ENCODE measurements around the gene LRP2.
"Not testable (repeated sequence)": the region's sequence is repeated elsewhere in the genome, so short reads cannot be mapped to it uniquely, and the experiment has no call there.

The LRP2 gene

DNA sequence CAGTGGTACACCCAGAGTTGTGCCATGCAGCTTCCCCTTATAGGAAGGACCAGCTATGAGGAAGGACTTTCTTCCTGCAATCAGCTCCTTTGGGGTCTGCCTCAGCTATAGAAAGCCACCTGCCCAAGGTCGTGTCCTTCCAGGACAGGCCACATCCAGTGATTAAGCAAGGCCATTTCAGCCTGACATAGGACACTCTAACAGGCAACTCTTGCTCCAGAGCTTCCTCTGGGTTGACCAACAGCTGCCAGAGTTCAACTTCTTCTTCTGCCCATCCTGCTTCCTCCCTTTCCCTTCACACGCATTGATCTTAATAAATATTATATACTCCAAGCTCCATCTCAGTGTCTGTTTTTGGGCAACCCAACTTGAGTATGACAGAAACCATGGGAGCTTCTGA is 12.8 kb downstream of the LRP2 start:
- no peak for DNase-seq (ENCODE audit: low read depth, low spot score)
- H3K27ac ChIP-seq, result no peak overlapping the region

DNA sequence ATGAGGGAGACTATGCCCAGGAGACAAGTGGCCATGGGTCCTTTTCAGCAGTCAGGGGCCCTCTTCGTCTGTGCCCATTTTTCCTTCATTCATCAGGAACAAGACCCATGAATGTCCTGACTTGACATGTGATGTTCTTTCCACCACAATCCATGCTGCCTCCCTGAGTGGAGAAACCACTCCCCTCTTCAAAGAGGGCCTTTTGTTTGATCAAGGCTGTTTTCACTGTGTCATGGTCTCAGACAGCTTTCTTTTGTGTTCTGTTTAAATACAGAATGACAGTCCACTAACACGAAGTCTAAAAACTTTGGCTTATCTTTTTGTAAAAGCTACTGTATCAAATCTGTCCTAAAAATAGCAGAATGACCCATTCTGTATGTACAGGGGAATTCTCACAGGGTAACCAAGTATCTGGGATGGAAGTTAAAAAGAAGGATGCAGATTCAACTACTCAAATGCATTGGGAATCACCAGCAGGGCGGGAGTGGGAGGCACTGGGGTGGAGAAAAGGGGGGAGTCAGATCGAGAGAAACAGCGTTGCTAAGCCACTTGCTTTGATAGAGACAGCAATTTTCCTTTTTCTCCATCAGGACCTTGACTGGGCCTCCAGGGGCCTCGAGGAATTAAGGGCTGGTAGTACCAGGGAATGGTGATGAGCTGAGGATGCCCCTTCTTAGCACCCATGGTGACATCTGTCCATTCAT is 13.9 kb downstream of the LRP2 start:
- H3K27ac ChIP-seq, result no peak overlapping the region
- no peak for DNase-seq (ENCODE audit: low read depth, low spot score)

GRCh38 chr2:169345486-169346437 is 16.6 kb downstream of the LRP2 start:
- no peak for DNase-seq (ENCODE audit: low read depth, low spot score)
- H3K27ac ChIP-seq, result no peak overlapping the region

DNA sequence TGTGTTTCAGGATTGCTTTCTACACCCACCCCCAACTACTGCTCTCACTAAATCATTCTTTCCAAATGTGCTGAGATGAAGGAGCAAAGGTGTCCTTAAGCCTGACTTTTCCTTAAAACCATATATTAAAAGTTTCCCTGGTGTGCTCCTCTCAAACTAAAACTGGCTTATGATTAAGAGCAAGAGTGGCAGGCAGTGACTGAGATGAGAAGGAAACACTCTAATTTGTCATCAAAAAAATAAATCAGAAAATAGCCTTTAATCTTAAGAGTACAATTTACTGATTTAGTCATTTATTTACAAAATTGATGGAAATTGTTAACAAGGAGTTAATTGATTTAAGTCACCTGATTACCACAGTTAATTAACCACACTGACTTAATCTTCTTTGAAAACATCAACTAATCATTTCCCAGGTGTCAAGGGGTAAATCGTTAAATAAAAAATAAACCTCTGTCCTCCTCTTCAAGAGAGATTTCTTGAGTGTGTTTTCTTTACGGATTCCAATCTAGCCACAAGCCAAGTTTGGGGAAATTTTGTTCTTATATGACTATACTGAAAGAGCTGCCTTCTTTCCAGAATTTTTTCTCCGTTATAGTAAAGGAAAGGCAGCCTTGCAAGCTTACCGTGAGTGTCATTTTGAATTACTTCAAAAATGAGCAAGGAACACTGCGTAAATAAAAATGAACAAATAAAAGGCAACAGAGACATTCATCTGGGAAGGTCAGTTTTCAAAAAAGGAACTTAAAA is 17.4 kb downstream of the LRP2 start:
- no peak for DNase-seq (ENCODE audit: low read depth, low spot score)
- H3K27ac ChIP-seq, result no peak overlapping the region

GRCh38 chr2:169343202-169343601 is 19.1 kb downstream of the LRP2 start:
- no peak overlapping the region for H3K27ac ChIP-seq
- DNase-seq (ENCODE audit: low read depth, low spot score), result no peak

- H3K27ac ChIP-seq, result no peak overlapping the region
- DNase-seq (ENCODE audit: low read depth, low spot score), result no peak
Observed at GRCh38 chr2:169339657-169340056, 22.7 kb downstream of the LRP2 start.

GRCh38 chr2:169336695-169337094 is 25.6 kb downstream of the LRP2 start:
- DNase-seq (ENCODE audit: low read depth, low spot score), result no peak
- no peak overlapping the region for H3K27ac ChIP-seq

DNA sequence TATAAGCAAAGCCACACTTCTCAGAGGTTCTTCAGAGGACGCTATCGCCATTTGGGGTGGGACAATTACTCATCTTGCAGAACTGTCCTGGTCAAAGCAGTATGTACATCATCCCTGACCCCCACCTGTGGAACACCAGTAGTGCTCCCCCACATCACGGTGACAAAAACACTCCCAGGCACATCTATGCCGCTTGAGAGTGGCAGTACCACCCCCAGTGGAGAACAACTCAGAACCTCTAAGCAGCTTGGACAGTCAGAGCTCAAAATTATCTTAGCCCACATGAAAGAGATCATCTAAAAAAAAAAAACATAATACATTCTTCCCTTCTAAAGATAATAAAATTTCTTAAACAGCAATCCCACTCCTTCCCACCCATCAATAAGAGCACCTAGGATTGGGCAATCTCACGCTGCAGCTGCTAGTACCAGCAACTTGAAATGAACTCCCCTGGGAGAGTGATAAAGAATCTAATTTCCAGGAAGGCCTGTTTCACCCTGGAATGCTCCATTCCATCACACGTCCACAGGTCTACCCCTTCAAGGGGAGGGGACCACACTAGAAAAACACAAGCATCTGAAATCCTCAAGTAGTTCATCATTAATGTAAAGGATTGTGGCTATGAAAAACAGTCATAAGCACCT is 31.7 kb downstream of the LRP2 start:
- DNase-seq (ENCODE audit: low read depth, low spot score), result no peak
- no peak overlapping the region for H3K27ac ChIP-seq

DNA sequence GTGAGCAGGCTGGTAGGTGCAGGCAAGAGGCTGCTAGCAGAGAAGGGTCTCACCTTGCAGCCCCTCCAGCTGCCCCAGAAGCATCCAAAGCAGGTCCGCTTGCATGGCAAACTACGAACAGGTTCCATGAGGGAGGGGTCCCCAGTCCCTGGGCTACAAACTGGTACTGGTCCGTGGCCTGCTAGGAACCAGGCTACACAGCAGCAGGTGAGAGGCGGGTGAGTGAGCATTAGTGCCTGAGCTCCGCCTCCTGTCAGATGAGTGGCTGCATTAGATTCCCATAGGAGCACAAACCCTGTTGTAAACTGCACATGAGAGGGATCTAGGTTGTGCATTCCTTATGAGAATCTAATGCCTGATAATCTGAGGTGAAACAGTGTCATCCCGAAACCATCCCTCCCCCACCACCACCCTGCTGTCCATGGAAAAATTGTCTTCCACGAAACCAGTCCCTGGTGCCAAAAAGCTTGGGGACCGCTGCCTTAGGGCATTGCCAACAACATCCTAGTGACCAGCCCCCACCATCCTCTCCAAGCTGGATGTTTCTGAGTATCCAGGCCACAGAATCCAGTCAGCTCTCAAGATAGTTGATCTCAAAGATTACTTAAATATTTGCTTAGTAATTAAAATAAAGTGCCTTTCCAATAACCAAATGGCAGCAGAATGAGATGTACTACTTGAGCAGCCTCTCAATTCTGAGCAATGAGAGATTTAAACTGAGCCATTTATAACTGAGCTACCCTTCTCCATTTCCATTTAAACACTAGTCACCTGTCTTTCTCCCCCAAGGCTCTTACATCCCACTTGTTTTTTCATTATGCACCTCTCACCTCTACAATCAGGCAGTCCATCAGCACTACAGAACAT is 32.4 kb downstream of the LRP2 start:
- no peak overlapping the region for H3K27ac ChIP-seq
- DNase-seq (ENCODE audit: low read depth, low spot score), result no peak

DNA sequence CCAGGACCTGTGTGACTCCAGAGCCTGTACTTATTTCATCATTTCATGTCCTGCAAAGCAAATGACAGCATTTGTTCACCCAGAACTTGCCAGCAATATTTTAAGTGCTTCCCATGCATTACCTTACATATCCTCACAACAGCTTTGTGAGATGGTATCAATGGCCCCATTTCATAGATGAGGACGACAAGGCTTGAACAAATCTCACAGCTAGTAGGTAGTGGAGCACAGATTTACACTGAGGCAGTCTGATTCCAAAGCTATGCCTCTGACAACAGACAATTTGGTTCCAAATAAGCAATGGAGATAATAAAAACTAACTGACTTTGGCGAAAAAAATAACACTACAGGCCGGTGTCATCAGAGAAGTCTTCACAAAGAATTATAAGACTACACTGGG is 33.5 kb downstream of the LRP2 start:
- no peak for DNase-seq (ENCODE audit: low read depth, low spot score)
- no peak overlapping the region for H3K27ac ChIP-seq

DNA sequence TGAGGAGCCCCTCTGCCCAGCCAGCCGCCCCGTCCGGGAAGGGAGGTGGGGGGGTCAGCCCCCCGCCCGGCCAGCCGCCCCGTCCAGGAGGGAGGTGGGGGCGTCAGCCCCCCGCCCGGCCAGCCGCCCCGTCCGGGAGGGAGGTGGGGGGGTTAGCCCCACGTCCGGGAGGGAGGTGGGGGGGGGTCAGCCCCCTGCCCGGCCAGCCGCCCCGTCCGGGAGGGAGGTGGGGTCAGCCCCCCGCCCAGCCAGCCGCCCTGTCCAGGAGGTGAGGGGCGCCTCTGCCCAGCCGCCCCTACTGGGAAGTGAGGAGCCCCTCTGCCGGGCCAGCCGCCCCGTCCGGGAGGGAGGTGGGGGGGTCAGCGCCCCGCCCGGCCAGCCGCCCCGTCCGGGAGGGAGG is 34.5 kb downstream of the LRP2 start:
- not testable (repeated sequence) for DNase-seq (ENCODE audit: low read depth, low spot score)

DNA sequence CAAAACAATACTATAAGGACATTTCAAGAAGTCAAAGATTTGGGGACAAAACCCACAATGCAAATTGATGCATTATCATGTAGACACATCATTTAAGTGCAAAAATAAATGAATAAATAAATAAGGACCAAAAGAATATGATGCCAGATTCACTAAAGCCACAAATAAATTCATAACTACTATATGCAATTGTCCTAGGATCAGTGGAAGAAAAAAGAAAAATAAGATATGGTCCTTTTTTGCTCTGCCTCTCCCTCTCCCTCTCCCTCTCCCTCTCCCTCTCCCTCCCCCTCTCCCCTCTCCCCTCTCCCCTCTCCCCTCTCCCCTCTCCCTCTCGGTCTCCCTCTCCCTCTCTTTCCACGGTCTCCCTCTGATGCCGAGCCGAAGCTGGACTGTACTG is 36.4 kb downstream of the LRP2 start:
- DNase-seq (ENCODE audit: low read depth, low spot score); H3K27ac ChIP-seq: not testable (repeated sequence)

More for the DNA sequence above, 34.5 kb downstream of the LRP2 start:
- not testable (repeated sequence) for H3K27ac ChIP-seq

- no peak overlapping the region for H3K27ac ChIP-seq
- no peak for DNase-seq (ENCODE audit: low read depth, low spot score)
Observed at GRCh38 chr2:169324581-169325260, 37.6 kb downstream of the LRP2 start.

DNA sequence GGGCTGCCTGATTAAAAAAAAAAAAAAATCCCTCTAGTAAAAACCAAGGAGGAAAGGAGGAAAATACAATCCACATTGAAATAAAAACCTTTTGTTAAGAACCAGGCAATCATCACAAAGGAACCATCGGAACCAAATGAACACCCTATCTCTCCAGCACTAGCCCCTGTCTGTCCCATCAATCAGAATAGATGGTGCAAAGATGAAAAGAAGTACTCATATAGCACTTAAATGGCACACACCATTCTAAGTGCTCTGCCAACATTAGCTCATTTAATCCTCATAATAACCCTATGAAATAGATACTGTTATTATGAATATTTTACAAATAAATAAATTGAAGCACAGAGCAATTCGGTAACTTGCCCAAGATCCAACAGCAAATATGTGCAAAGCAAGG is 38.5 kb downstream of the LRP2 start:
- H3K27ac ChIP-seq, result no peak overlapping the region
- DNase-seq (ENCODE audit: low read depth, low spot score), result no peak

DNA sequence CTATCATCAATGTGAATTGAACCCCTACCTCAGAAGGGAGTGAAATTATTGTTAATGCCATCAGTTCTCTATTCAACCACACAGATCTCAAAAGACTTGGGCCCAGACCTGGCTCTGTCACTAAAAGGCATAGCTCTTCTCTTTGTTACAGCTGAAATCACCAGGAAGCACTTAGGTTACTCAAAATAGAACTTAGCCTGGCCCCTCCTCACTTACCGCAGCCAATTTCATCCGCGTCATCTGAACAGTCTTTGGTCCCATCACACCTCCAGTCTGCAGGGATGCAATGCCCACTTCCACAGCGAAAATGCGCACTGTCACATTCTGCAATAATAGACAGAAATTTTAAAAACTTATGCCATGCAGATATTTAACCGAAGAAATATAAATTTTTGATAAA is 41.8 kb downstream of the LRP2 start:
- DNase-seq (ENCODE audit: low read depth, low spot score), result no peak
- H3K27ac ChIP-seq, result no peak overlapping the region

GRCh38 chr2:169315357-169315756 is 47.0 kb downstream of the LRP2 start:
- no peak overlapping the region for H3K27ac ChIP-seq
- no peak for DNase-seq (ENCODE audit: low read depth, low spot score)

DNA sequence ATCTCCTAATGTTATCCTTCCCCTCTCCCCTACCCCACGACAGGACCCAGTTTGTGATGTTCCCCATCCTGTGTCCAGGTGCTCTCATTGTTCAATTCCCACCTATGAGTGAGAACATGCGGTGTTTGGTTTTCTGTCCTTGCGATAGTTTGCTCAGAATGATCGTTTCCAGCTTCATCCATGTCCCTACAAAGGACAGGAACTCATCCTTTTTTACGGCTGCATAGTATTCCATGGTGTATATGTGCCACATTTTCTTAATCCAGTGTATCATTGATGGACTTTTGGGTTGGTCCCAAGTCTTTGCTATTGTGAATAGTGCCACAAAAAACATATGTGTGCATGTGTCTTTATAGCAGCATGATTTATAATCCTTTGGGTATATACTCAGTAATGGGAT is 54.0 kb downstream of the LRP2 start:
- not testable (repeated sequence) for DNase-seq (ENCODE audit: low read depth, low spot score); H3K27ac ChIP-seq

DNA sequence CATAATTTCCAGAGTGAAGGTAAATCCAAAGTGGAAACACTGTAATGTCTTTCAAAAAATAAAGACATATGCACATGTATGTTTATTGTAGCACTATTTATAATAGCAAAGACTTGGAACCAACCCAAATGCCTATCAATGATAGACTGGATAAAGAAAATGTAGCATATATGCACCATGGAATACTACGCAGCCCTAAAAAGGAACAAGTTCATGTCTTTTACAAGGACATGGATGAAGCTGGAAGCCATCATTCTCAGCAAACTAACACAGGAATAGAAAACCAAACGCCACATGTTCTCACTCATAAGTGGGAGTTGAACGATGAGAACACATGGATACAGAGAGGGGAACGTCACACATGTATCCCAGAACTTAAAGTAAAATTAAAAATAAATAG is 57.6 kb downstream of the LRP2 start:
- H3K27ac ChIP-seq; DNase-seq (ENCODE audit: low read depth, low spot score): not testable (repeated sequence)

All from epithelial cell of prostate (primary cell).